Endothelial cell of umbilical vein (primary cell): ENCODE results near the gene UTRN. TPM values are rescaled to one million over a fixed set of nuclear protein-coding genes. Genes with fewer than 3 reads are reported as not detected.

ENCODE experiments used
- BruUV-seq: library from RNA; stranded (reverse); fragments of 400-500 nt; replicated peaks from 2 replicates; lab custom pipeline; 2021; lab: Mats Ljungman, UMichigan
- CTCF ChIA-PET: fragments of 300-600, 350-600 bp; sonication (Branson Sonifier 250); formaldehyde crosslinking; loops from one replicate; lab custom pipeline; 2021; ENCODE audit warnings: antibody characterized with exemption, inconsistent platforms; lab: Charles Lee
- POLR2A ChIA-PET: fragments of 300-600, 350-600 bp; sonication (Branson Sonifier 250); formaldehyde crosslinking; loops from one replicate; lab custom pipeline; 2021; ENCODE audit warnings: antibody characterized with exemption, inconsistent platforms; lab: Charles Lee
- DNase-seq: peaks from one replicate; pipeline ENCODE4 v3.0.0-alpha.2; 2011; ENCODE audit warnings: low read depth, low spot score
- FAIRE-seq: peaks from 2 replicates; lab custom pipeline; 2011; peaks lifted over from hg19 to GRCh38; lab: Jason Lieb, UNC
- H2AFZ ChIP-seq: 2 replicates; pipeline ENCODE4 v1.6.0; 2012; ENCODE audit warnings: low read depth, low read length, control low read depth, inconsistent platforms
- H3K27ac ChIP-seq: 2 replicates; pipeline ENCODE4 v1.5.1; 2011; ENCODE audit warnings: low read depth, mild to moderate bottlenecking, control low read depth, low read length, moderate library complexity; ENCODE audit not compliant: insufficient read depth
- H3K27me3 ChIP-seq, 2 experiments: 2 replicates each; pipeline versions ENCODE4 v1.6.0 to v1.6.1; 2011; ENCODE audit warnings: low read length in 2 of 2, mixed read lengths in 1 of 2; ENCODE audit not compliant: control insufficient read depth in 2 of 2, insufficient read depth in 2 of 2
- H3K36me3 ChIP-seq, 2 experiments: 2 replicates in 1 of 2; 3 replicates in 1 of 2; pipeline ENCODE4 v1.5.1; 2011; ENCODE audit warnings: low read length in 2 of 2, mild to moderate bottlenecking in 1 of 2, moderate library complexity in 1 of 2; ENCODE audit not compliant: control insufficient read depth in 2 of 2, insufficient read depth in 2 of 2; ENCODE audit errors: extremely low read depth in 1 of 2
- H3K4me1 ChIP-seq: 3 replicates; pipeline ENCODE4 v1.5.1; 2011; ENCODE audit warnings: mild to moderate bottlenecking, low read length; ENCODE audit not compliant: control insufficient read depth, insufficient read depth; ENCODE audit errors: extremely low read depth
- H3K4me2 ChIP-seq: 2 replicates; pipeline ENCODE4 v1.6.1; 2011; ENCODE audit warnings: low read length, control low read depth, mixed read lengths; ENCODE audit not compliant: insufficient read depth
- H3K4me3 ChIP-seq, 3 experiments: fragments of 200-600 bp in 1 of 3; sonication (generic), shearing (Covaris generic) in 1 of 3; replicated peaks in 1 of 3; 2 replicates each; pipeline ENCODE4 v1.5.1; 2011 to 2016; ENCODE audit warnings: control low read depth in 3 of 3, low read length in 3 of 3, mild to moderate bottlenecking in 2 of 3, inconsistent platforms in 1 of 3, low read depth in 1 of 3, moderate library complexity in 1 of 3; ENCODE audit not compliant: insufficient read depth in 1 of 3
- H3K79me2 ChIP-seq: 2 replicates; pipeline ENCODE4 v1.6.0; 2012; ENCODE audit warnings: low read length, inconsistent platforms; ENCODE audit not compliant: control insufficient read depth, insufficient read depth
- H3K9ac ChIP-seq: replicated peaks from 2 replicates; pipeline ENCODE3; 2011; ENCODE audit warnings: low read length, control low read depth; ENCODE audit not compliant: insufficient read depth; ENCODE audit errors: extremely low read depth
- H3K9me1 ChIP-seq: replicated peaks from 3 replicates; pipeline ENCODE4 v1.6.0; 2011; ENCODE audit warnings: mild to moderate bottlenecking, low read length; ENCODE audit not compliant: control insufficient read depth, insufficient read depth; ENCODE audit errors: extremely low read depth
- H3K9me3 ChIP-seq: replicated peaks from 2 replicates; pipeline ENCODE4 v1.5.1; 2012; ENCODE audit warnings: low read length, inconsistent platforms; ENCODE audit not compliant: control insufficient read depth, insufficient read depth
- H4K20me1 ChIP-seq: replicated peaks from 2 replicates; pipeline ENCODE3; 2011; ENCODE audit warnings: mild to moderate bottlenecking, low read length; ENCODE audit not compliant: control insufficient read depth, insufficient read depth; ENCODE audit errors: extremely low read depth
- CTCF ChIP-seq, 2 donors: IDR thresholded peaks; 1 replicate in 1 of 2; 2 replicates in 1 of 2; pipeline ENCODE4 v1.5.1; 2011; ENCODE audit warnings: low read length in 2 of 2, mild to moderate bottlenecking in 2 of 2, moderate library complexity in 2 of 2, control low read depth in 1 of 2, inconsistent platforms in 1 of 2, low read depth in 1 of 2; ENCODE audit not compliant: insufficient read depth in 1 of 2; ENCODE audit errors: extremely low read depth in 1 of 2
- EZH2 ChIP-seq: IDR thresholded peaks from 2 replicates; pipeline ENCODE4 v1.6.1; 2012; ENCODE audit warnings: borderline replicate concordance, low read depth, mild to moderate bottlenecking, moderate library complexity, low read length, inconsistent platforms; ENCODE audit not compliant: severe bottlenecking
- GATA2 ChIP-seq: IDR thresholded peaks from 2 replicates; pipeline ENCODE4 v1.7.0; 2011; ENCODE audit warnings: low read depth, mild to moderate bottlenecking, moderate library complexity, mixed read lengths, low read length; ENCODE audit not compliant: insufficient read length, insufficient read depth
- MYC ChIP-seq: IDR thresholded peaks from one replicate; pipeline ENCODE4 v1.6.1; 2011; ENCODE audit warnings: mild to moderate bottlenecking, low read depth, low read length
- POLR2A ChIP-seq: IDR thresholded peaks from 2 replicates; pipeline ENCODE4 v1.6.1; 2012; ENCODE audit warnings: low read depth, mild to moderate bottlenecking, control low read depth, low read length
- dilution Hi-C: fragments of 300-500 bp; cut with MboI; formaldehyde crosslinking; loops from one replicate; pipeline ENCODE4 v1.15.0; 2019; ENCODE audit warnings: low sequenced_read_pairs; ENCODE audit not compliant: extremely low pct_ligation_motif_present
- intact Hi-C: fragments of 100-400 bp; cut with micrococcal nuclease; formaldehyde crosslinking; loops from one replicate; pipeline ENCODE4 v1.10.0; 2022
- polyA plus RNA-seq, 4 experiments: library from polyadenylated mRNA; depleted of rRNA in 3 of 4; stranded (reverse) in 3 of 4; unstranded in 1 of 4; fragments of >200 nt; gene quantifications; 2 replicates each; pipeline versions ENCODE4 v1.2.1 to v1.2.3, GENCODE V29; 2011 to 2012; ENCODE audit warnings: missing spikeins in 1 of 4
- total RNA-seq: library from RNA; stranded (reverse); gene quantifications from 2 replicates; pipeline ENCODE4 v1.2.3, GENCODE V29; 2021

The UTRN gene
- total and polyA plus RNA-seq, 2 donors (not counting 3 experiments of a cell fraction or from before 2014, with no cell fraction given): 37.4 to 224 TPM

GRCh38 chr6:144244688-144245087 lies 40.4 kb upstream of the UTRN start:
- ChIA-PET POLR2A (no interaction called here), CTCF (interaction anchor here (0.7 to 1.4 kb wide), 3 partner anchors 13 to 237 kb away, joined by 3 to 4 read pairs (median 3); no protein-coding TSS in a partner anchor)
- H3K27ac ChIP-seq: no peak overlapping the region
- H3K4me2 ChIP-seq: no peak overlapping the region
- no peak overlapping the region for H3K9ac ChIP-seq
- H3K9me3 ChIP-seq: no peaks in the 10 kb centered on the region
- peaks cover 6% of the 10 kb centered on the region for H3K4me1 ChIP-seq
- no peaks in the 10 kb centered on the region for H3K79me2 ChIP-seq
- H3K27me3 ChIP-seq: peaks cover 0 to 3% of the 10 kb centered on the region in 2 experiments
- no peaks in the 10 kb centered on the region for H3K9me1 ChIP-seq
- BruUV-seq: no TSS peak
- no peak for TF ChIP-seq MYC
- TF ChIP-seq CTCF (IDR thresholded peaks at IDR 0.05; ENCODE audit: extremely low read depth in 1 of 2, insufficient read depth in 1 of 2, low read depth in 1 of 2, low read length in 2 of 2): no peak
- no peak for TF ChIP-seq EZH2
- no peak overlapping the region for H3K4me3 ChIP-seq
- dilution Hi-C loops: no loop called here
- H3K36me3 ChIP-seq: no peaks in the 10 kb centered on the region
- H2AFZ ChIP-seq: no peak overlapping the region
- intact Hi-C loops: no loop called here
- no peak for FAIRE-seq
- H4K20me1 ChIP-seq: no peaks in the 10 kb centered on the region
- no peak for DNase-seq

- no peak overlapping the region for H2AFZ ChIP-seq
- POLR2A ChIA-PET: no interaction called here
- no peak overlapping the region for H3K9ac ChIP-seq
- no peaks in the 10 kb centered on the region for H4K20me1 ChIP-seq
- CTCF ChIA-PET: interaction anchor here (0.7 to 0.9 kb wide), 2 partner anchors 12 to 18 kb away, joined by 3 read pairs; no protein-coding TSS in a partner anchor
- no peak overlapping the region for H3K4me2 ChIP-seq
- no peaks in the 10 kb centered on the region for H3K9me1 ChIP-seq
- peaks cover 0 to 3% of the 10 kb centered on the region in 2 experiments for H3K27me3 ChIP-seq
- dilution Hi-C loops (no loop called here), intact Hi-C loops (no loop called here)
- DNase-seq (no peak), FAIRE-seq (no peak)
- no peaks in the 10 kb centered on the region for H3K79me2 ChIP-seq
- no peak overlapping the region for H3K4me3 ChIP-seq
- H3K9me3 ChIP-seq: no peaks in the 10 kb centered on the region
- H3K36me3 ChIP-seq: no peaks in the 10 kb centered on the region
- no TSS peak for BruUV-seq
- no peak for TF ChIP-seq MYC
- TF ChIP-seq CTCF (IDR thresholded peaks at IDR 0.05; ENCODE audit: extremely low read depth in 1 of 2, insufficient read depth in 1 of 2, low read depth in 1 of 2, low read length in 2 of 2): no peak
- TF ChIP-seq POLR2A: no peak
- TF ChIP-seq GATA2: no peak
- no peak overlapping the region for H3K27ac ChIP-seq
- H3K4me1 ChIP-seq: no peaks in the 10 kb centered on the region
Measured at GRCh38 chr6:144246988-144247387, 38.1 kb upstream of the UTRN start.
